OCI-LY7 (cell line): Measurements from ENCODE around the gene SPON1.

Source experiments
- EZH2phosphoT487 ChIP-seq: fragments of 200-600 bp; sonication (generic); IDR thresholded peaks from 2 replicates; pipeline ENCODE4 v1.6.1; 2018; ENCODE audit warnings: low read depth, borderline replicate concordance, mild to moderate bottlenecking, mixed run types, antibody characterized with exemption, low read length, moderate library complexity, mixed read lengths
- TF ChIP-seq, protein P1 (sequence below): fragments of 200-600 bp; sonication (generic); conservative IDR thresholded peaks from 2 replicates; pipeline ENCODE4 v1.5.1; 2014; ENCODE audit warnings: mild to moderate bottlenecking, antibody characterized with exemption, low read length, moderate library complexity, mixed read lengths

DNA sequence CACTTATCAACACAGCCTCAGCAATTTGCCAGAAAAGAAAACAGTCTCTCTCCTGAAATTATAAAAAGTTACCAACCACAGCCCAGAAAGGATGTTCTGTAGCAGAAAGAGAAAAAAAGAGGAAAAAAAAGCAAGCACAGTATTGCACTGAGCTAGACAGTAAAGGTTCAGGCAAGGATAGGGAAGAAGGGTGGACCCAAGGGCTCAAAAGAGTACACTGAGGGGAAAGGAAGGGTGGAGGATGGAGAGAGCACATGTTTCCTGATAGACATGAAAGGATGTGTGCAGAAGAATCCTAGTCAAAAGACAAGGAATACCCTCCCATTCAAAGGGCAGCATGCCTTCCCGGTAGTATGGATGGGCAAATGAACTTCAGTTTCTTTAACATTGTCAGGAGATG lies 337.4 kb downstream of the SPON1 start:
- TF ChIP-seq, protein P1, sequence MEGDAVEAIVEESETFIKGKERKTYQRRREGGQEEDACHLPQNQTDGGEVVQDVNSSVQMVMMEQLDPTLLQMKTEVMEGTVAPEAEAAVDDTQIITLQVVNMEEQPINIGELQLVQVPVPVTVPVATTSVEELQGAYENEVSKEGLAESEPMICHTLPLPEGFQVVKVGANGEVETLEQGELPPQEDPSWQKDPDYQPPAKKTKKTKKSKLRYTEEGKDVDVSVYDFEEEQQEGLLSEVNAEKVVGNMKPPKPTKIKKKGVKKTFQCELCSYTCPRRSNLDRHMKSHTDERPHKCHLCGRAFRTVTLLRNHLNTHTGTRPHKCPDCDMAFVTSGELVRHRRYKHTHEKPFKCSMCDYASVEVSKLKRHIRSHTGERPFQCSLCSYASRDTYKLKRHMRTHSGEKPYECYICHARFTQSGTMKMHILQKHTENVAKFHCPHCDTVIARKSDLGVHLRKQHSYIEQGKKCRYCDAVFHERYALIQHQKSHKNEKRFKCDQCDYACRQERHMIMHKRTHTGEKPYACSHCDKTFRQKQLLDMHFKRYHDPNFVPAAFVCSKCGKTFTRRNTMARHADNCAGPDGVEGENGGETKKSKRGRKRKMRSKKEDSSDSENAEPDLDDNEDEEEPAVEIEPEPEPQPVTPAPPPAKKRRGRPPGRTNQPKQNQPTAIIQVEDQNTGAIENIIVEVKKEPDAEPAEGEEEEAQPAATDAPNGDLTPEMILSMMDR: no peak
- no peak for TF ChIP-seq EZH2phosphoT487
